Epithelial cell of proximal tubule (primary cell): Measurements from ENCODE around the gene TAMALIN. TPM values are rescaled to one million over a fixed set of nuclear protein-coding genes. Genes with fewer than 3 reads are reported as not detected.
A peak's percentile ranks its signal among the peaks of the same experiment; 100 is the strongest.

Experiments used
- DNase-seq: peaks from one replicate; pipeline ENCODE4 v3.0.0-alpha.2; 2011; ENCODE audit warnings: low read depth
- H3K4me3 ChIP-seq: 2 replicates; pipeline ENCODE4 v1.5.1; 2011; ENCODE audit warnings: low read depth, mild to moderate bottlenecking, low read length
- CTCF ChIP-seq: conservative IDR thresholded peaks from 2 replicates; pipeline ENCODE4 v1.5.1; 2012; ENCODE audit warnings: low read depth, mild to moderate bottlenecking, low read length
- total RNA-seq: library from RNA; depleted of rRNA; stranded (reverse); fragments of >200 nt; gene quantifications from 2 replicates; pipeline ENCODE4 v1.2.3, GENCODE V29; 2015

The TAMALIN gene
- total RNA-seq, 1 donor from 2014 or later: 2.9 TPM

- no peak overlapping the region for H3K4me3 ChIP-seq
- no peak for DNase-seq
- no peak for TF ChIP-seq CTCF
Measured at GRCh38 chr12:51994959-51995358, 11.8 kb upstream of the TAMALIN start.

GRCh38 chr12:51997136-51997535 lies 9.6 kb upstream of the TAMALIN start:
- H3K4me3 ChIP-seq: no peak overlapping the region
- no peak for TF ChIP-seq CTCF
- DNase-seq: no peak

- no peak for TF ChIP-seq CTCF
Measured at GRCh38 chr12:52003016-52003550, 3.7 kb upstream of the TAMALIN start.

GRCh38 chr12:52003591-52003990 lies 3.2 kb upstream of the TAMALIN start:
- no peak for TF ChIP-seq CTCF
- H3K4me3 ChIP-seq: no peak overlapping the region
- no peak for DNase-seq

More at GRCh38 chr12:52003016-52003550, 3.7 kb upstream of the TAMALIN start:
- H3K4me3 ChIP-seq: no peak overlapping the region
- no peak for DNase-seq

GRCh38 chr12:52004042-52004648 lies 2.6 kb upstream of the TAMALIN start:
- H3K4me3 ChIP-seq: no peak overlapping the region
- no peak for DNase-seq
- TF ChIP-seq CTCF: peak; percentile 81

GRCh38 chr12:52005218-52005902 lies 1.4 kb upstream of the TAMALIN start:
- TF ChIP-seq CTCF: no peak
- no peak for DNase-seq
- H3K4me3 ChIP-seq: no peak overlapping the region
